Caco-2 (cell line): Measurements from ENCODE around the gene TTC27. TPM values are rescaled to one million over a fixed set of nuclear protein-coding genes. Genes with fewer than 3 reads are reported as not detected.

Source experiments
- BruUV-seq: library from RNA; stranded (reverse); fragments of 400-500 nt; replicated peaks from 2 replicates; lab custom pipeline; 2021; lab: Mats Ljungman, UMichigan
- CTCF ChIA-PET: fragments of 300-600 bp; sonication (Branson Sonifier 250); formaldehyde crosslinking; loops from one replicate; lab custom pipeline; 2022; ENCODE audit warnings: antibody characterized with exemption; lab: Charles Lee
- POLR2A ChIA-PET: fragments of 300-600 bp; sonication (Branson Sonifier 250); formaldehyde crosslinking; loops from one replicate; lab custom pipeline; 2022; ENCODE audit warnings: antibody characterized with exemption; lab: Charles Lee
- DNase-seq, 2 experiments: peaks; one replicate each; pipeline versions ENCODE4 v3.0.0 to v3.0.0-alpha.2; 2020 to 2022
- H3K27me3 ChIP-seq: replicated peaks from 2 replicates; pipeline ENCODE4 v1.6.0; 2011; ENCODE audit warnings: low read length; ENCODE audit not compliant: control insufficient read depth, insufficient read depth
- H3K36me3 ChIP-seq: 2 replicates; pipeline ENCODE4 v1.5.1; 2011; ENCODE audit warnings: low read length; ENCODE audit not compliant: control insufficient read depth, insufficient read depth
- H3K4me1 ChIP-seq: fragments of 250-450 bp; sonication (Bioruptor Pico); 2 replicates; pipeline ENCODE4 v1.5.1; 2020; ENCODE audit warnings: mild to moderate bottlenecking
- H3K4me3 ChIP-seq: 2 replicates; pipeline ENCODE4 v1.5.1; 2011; ENCODE audit warnings: low read depth, mild to moderate bottlenecking, control low read depth, low read length
- H3K9me3 ChIP-seq: fragments of 250-450 bp; sonication (Bioruptor Pico); 2 replicates; pipeline ENCODE4 v1.5.1; 2020; ENCODE audit warnings: mild to moderate bottlenecking, moderate library complexity
- H3K27ac Mint-ChIP-seq: one replicate; pipeline ENCODE4 v1.8.0; 2022; ENCODE audit warnings: mixed read lengths; ENCODE audit not compliant: unreplicated experiment
- H3K27me3 Mint-ChIP-seq: one replicate; pipeline ENCODE4 v1.8.0; 2022; ENCODE audit warnings: mixed read lengths; ENCODE audit not compliant: insufficient read depth, unreplicated experiment
- H3K36me3 Mint-ChIP-seq: one replicate; pipeline ENCODE4 v1.8.0; 2022; ENCODE audit warnings: mild to moderate bottlenecking, mixed read lengths; ENCODE audit not compliant: insufficient read depth, unreplicated experiment
- H3K4me1 Mint-ChIP-seq: one replicate; pipeline ENCODE4 v1.8.0; 2022; ENCODE audit warnings: low read depth, mixed read lengths; ENCODE audit not compliant: unreplicated experiment
- H3K4me3 Mint-ChIP-seq: one replicate; pipeline ENCODE4 v1.8.0; 2022; ENCODE audit warnings: mild to moderate bottlenecking, moderate library complexity, mixed read lengths; ENCODE audit not compliant: unreplicated experiment
- H3K9me3 Mint-ChIP-seq: one replicate; pipeline ENCODE4 v1.8.0; 2022; ENCODE audit warnings: mixed read lengths; ENCODE audit not compliant: unreplicated experiment
- CTCF ChIP-seq, 2 experiments: fragments of 200-600 bp in 1 of 2; IDR thresholded peaks; 1 replicate in 1 of 2; 2 replicates in 1 of 2; pipeline versions ENCODE4 v1.5.1 to v1.8.0; 2011 to 2022; ENCODE audit warnings: antibody characterized with exemption in 1 of 2, control low read depth in 1 of 2, inconsistent platforms in 1 of 2, low read depth in 1 of 2, low read length in 1 of 2, mild to moderate bottlenecking in 1 of 2, moderate library complexity in 1 of 2; ENCODE audit not compliant: insufficient read depth in 1 of 2, severe bottlenecking in 1 of 2, unreplicated experiment in 1 of 2
- intact Hi-C: fragments of 100-400 bp; cut with micrococcal nuclease; formaldehyde crosslinking; loops from one replicate; pipeline ENCODE4 v1.10.0; 2022; ENCODE audit not compliant: unreplicated experiment
- total RNA-seq: library from RNA; stranded (reverse); gene quantifications from 2 replicates; pipeline ENCODE4 v1.2.3, GENCODE V29; 2022

TTC27 gene
- total RNA-seq, 1 experiment from 2014 or later, result 20.6 TPM

- Mint-ChIP-seq H3K9me3 (no peaks in the 10 kb centered on the region), H3K4me1 (no peaks in the 10 kb centered on the region), H3K36me3 (no peaks in the 10 kb centered on the region), H3K27ac (no peak overlapping the region), H3K27me3 (no peaks in the 10 kb centered on the region), H3K4me3 (no peak overlapping the region)
- CTCF ChIA-PET, result no interaction called here
- intact Hi-C loops, result no loop called here
- Histone ChIP-seq H3K27me3 (no peaks in the 10 kb centered on the region), H3K9me3 (no peaks in the 10 kb centered on the region), H3K36me3 (no peaks in the 10 kb centered on the region), H3K4me1 (no peaks in the 10 kb centered on the region), H3K4me3 (no peak overlapping the region)
- DNase-seq, result no peak
- POLR2A ChIA-PET, result no interaction called here
- no peak for TF ChIP-seq CTCF (IDR thresholded peaks at IDR 0.05; ENCODE audit: insufficient read depth in 1 of 2, low read depth in 1 of 2, low read length in 1 of 2, severe bottlenecking in 1 of 2, unreplicated experiment in 1 of 2)
- BruUV-seq, result no TSS peak
These were observed 92.3 kb downstream of the TTC27 start for GRCh38 chr2:32719933-32720716.

- ChIA-PET CTCF (no interaction called here), POLR2A (no interaction called here)
- no peak for TF ChIP-seq CTCF (IDR thresholded peaks at IDR 0.05; ENCODE audit: insufficient read depth in 1 of 2, low read depth in 1 of 2, low read length in 1 of 2, severe bottlenecking in 1 of 2, unreplicated experiment in 1 of 2)
- no peak for DNase-seq
- no TSS peak for BruUV-seq
- Mint-ChIP-seq H3K4me3 (no peak overlapping the region), H3K27me3 (no peaks in the 10 kb centered on the region), H3K27ac (no peak overlapping the region), H3K4me1 (no peaks in the 10 kb centered on the region), H3K36me3 (no peaks in the 10 kb centered on the region), H3K9me3 (no peaks in the 10 kb centered on the region)
- H3K9me3 ChIP-seq, result no peaks in the 10 kb centered on the region
- no peaks in the 10 kb centered on the region for H3K27me3 ChIP-seq
- no peak overlapping the region for H3K4me3 ChIP-seq
- intact Hi-C loops, result no loop called here
- H3K4me1 ChIP-seq, result no peaks in the 10 kb centered on the region
- no peaks in the 10 kb centered on the region for H3K36me3 ChIP-seq
These were observed 92.9 kb downstream of the TTC27 start for GRCh38 chr2:32720771-32721170.

- CTCF ChIA-PET, result no interaction called here
- Mint-ChIP-seq H3K36me3 (no peaks in the 10 kb centered on the region), H3K27me3 (no peaks in the 10 kb centered on the region), H3K9me3 (no peaks in the 10 kb centered on the region), H3K4me1 (no peaks in the 10 kb centered on the region), H3K27ac (no peak overlapping the region), H3K4me3 (no peak overlapping the region)
- Histone ChIP-seq H3K4me3 (no peak overlapping the region), H3K36me3 (no peaks in the 10 kb centered on the region), H3K4me1 (no peaks in the 10 kb centered on the region), H3K9me3 (no peaks in the 10 kb centered on the region), H3K27me3 (no peaks in the 10 kb centered on the region)
- intact Hi-C loops, result no loop called here
- no TSS peak for BruUV-seq
- DNase-seq, result no peak
- POLR2A ChIA-PET, result no interaction called here
- TF ChIP-seq CTCF (IDR thresholded peaks at IDR 0.05; ENCODE audit: insufficient read depth in 1 of 2, low read depth in 1 of 2, low read length in 1 of 2, severe bottlenecking in 1 of 2, unreplicated experiment in 1 of 2), result no peak
These were observed 93.5 kb downstream of the TTC27 start for GRCh38 chr2:32721376-32721775.
